Measurements from ENCODE around the gene KIF13A.
"Not testable (repeated sequence)": the region's sequence is repeated elsewhere in the genome, so short reads cannot be mapped to it uniquely, and the experiment has no call there.

The KIF13A gene

DNA sequence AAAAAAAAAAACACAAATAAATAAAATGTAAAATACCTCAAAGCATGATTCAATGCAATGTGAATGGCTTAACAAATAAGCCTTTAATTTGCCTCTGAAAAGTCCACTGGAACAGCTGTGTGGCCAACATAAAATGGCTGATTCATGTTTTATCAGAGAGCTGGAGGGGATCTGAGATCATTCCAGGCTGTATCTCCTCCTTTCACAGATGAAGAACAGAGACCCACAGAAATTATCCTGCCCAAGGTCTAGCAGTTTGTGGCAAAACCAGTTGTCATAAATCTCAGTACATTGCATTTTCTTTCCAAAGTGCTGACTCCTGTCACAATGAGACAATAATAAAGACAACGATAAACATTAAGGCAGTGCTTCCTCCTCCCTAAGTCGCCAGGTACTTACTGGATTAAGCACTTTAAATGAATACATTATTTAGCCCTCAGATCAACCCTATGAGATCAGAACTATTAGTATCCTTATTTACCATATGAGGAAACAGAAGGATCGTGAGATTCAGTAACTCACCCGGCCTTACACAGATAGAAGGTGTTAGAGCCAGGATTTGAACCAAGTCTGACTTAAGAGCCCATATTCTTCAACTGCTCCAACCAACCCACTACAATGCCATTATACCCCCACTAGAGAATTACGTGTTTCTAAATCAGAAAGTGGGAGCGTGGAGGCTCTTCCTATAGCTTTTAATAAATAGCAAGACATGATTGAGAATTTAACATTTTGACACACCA, 118.3 kb downstream of the KIF13A start:
- DNase-seq = no peak

DNA sequence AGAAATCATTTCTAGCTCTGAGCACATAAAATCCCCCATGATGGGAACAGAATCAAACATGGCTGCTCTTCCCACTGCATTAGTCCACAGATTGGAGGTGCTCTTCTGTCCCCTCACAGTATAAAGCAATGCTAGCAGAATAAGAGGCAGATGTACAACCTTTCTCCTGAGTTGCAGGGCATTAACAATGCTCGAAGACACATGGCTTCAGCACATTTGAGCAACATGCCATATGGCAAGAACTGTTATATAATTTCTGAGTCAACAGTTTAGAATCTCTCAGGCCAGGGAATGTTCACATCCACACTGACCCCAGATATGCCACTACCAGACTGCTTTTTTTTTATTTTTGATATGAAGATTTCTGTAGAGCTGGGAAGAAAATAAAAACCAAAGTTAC, 119.6 kb downstream of the KIF13A start:
- no peak for DNase-seq

DNA sequence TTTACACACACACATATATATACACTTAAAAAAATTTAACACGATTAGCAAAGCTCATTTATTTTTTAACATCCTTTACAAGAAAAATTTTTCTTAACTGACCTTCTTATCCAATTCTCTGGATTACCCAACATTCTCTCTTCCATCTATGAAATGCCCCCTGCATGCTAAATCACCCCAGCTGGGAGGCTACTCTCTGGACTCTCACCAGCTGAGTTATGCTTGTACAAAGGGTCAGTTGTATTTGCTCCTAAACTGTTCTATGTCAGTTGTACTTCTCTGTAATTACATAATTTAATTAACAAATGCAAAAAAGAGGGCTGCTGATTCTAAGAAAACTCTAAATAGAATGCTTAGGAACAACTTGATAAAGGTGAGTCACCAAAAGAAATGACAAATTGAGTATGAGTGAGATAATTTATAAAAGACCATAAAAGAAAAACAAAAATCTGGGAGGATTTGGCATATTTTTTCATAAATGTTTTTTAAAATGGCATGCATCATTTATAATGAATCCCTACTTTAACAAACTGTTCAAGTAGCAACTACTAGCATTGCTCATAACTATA, 120.5 kb downstream of the KIF13A start:
- DNase-seq = no peak

DNA sequence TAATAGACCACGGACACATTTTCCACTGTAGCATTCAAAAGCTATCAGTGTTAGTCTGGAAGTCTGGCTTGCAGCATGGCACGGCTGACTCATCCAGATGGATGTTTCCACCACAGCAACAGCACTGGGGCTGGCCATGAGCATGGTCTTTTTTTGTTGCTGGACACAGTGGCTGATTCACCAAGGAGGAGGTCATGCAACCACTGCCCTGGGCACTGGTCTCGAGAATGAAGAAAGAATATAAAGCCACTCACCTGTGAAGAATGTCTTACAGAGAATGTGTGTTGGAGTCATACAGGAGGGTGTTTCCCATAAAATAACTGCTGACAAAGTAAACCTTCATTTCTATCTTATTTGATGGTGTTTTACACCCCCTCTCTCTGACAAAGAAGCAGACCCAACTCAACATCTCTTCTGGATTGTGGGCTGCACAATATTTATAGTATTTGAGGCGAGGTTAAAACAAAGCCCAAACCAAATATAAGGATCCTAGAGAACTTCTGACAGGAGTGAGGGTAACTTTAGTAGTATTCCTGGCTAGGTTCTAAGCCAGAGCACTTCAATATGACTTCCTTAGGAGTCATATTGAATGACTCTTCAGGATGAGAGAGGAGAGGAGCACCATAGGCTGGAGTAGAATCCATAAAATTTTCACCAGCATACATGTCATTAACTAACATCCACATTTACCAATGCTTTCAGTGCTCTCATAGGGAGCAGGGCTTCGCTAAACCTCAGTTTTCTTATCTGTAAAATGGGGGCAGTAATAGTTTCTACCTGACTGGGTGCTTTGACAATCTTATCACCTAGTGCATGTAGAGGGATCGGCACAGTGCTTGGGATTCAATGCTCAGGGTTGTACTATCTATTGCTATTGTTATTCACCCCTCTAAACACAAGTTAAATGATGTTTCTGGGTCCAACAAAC, 121.4 kb downstream of the KIF13A start:
- DNase-seq = no peak

DNA sequence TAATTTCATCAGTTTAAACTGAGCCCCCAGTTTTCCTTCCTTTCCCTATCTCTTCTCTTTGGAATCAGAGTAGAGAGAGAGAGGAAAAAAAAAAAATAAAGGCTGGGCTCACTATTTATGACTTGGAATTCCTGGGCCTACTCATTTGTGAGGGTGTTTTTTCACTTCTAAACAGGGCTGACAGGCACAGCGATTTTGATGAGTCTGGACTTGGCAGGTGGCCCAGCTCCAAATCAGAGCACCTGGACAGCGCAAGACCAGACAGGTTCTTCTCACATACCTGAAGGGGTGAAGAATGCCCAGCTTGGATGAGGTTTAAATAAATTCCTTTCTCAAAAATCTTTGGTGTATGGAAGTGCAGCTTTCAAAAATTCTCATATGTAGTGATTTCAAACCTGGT, 122.2 kb downstream of the KIF13A start:
- no peak for DNase-seq

DNA sequence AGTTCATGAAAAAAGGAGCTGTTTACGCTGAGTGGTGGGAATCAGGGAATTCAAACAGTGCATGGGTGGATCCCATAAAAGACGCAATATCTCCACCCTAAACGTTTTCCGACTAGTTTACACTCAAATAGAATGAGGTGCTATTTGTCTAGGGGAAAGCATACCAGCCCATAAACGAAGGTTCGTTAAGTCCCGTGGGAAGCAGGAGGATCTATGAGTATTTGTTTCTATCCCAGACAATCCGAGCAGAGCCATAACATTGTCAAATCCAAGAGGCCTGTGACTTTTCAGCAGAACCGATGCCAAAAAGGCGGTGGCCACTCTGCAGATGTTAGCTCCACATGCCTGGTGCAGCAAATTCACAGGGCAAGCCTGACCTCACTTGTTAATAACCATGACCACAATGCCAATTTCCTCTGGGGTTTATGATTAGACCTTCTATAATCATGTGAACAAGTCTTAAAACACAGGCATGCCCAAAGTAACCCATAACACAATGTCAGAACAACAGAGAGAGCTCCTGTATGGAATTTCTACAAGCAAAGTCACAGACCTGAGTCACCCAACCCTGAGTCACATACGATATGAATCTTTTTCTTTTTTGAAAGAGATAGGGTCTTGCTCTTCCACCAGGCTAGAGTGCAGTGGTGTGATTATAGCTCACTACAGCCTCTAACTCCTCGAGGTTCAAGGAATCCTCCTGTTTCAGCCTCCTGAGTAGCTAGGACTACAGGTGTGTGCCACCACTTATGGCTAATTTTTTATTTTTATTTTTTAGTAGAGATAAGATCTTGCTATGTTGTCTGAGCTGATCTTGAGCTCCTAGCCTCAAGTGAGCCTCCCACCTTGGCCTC, 123.3 kb downstream of the KIF13A start:
- no peak for DNase-seq

DNA sequence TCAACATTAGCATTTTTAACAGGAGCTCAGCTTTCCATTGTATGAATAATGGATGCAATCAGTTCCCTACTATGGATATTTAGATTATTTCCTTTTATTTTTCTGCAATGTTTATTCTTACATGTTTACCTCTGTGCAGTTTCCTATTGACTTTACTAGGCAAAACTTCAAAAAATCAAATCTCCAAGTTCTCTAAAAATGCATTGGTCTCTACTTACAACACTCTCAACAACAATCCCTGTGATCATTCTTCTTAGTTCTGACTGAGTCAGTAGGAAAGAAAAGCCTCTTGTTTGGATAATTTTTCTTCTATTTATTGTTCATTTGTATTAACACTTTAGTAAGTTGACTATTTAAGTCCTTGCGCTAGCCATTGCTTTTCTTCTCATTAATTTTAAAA, 126.1 kb downstream of the KIF13A start:
- DNase-seq = no peak

DNA sequence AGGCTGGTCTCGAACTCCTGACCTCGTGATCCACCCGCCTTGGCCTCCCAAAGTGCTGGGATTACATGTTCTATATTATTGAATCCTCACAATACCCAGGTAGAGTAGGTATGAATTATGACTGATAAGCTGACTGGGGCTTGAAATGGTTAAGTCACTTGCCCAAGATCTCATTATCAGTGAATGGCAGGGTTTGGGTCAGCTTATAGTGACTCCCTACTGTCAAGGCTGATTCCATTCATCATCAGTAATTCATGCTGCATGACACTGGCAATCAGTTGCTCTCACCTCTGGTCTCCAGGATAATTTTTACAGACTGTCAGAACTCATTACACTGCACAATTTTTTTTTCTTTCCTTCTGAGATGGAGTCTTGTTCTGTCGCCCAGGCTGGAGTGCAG, 127.6 kb downstream of the KIF13A start:
- no peak for DNase-seq

DNA sequence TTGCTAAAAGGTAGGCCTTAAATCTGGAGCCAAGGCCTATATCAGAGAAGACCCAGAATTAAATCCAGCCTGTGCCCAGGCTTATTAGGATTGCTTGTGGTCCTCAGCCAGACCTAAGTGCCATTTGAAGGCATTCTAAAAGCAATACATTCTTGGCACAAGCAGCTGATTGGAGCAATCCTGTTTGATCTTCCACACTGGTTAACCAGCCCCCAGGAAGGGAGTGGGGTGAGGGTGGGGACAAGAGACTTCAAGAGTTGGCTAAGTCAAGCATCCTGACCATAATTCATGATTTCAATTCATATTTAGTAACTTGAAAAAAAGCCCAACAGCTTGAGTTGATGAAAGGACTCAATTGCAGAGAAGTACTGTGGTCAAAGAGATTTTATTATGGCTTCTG, 128.9 kb downstream of the KIF13A start:
- no peak for DNase-seq

DNA sequence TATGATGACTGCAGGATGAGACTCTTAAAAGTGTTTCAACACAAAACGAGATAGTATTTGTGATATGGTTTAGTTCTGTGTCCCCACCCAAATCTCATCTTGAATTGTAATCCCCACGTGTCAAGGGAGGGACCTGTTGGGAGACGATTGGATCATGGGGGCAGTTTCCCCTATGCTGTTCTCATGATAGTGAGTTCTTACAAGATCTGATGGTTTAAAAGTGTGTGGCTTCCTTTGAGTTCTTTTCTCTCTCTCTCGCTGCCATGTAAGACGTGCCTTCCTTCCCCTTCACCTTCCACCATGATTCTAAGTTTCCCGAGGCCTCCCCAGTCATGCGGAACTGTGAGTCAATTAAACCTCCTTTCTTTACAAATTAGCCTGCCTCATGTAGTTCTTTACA, 130.2 kb downstream of the KIF13A start:
- not testable (repeated sequence) for DNase-seq

DNA sequence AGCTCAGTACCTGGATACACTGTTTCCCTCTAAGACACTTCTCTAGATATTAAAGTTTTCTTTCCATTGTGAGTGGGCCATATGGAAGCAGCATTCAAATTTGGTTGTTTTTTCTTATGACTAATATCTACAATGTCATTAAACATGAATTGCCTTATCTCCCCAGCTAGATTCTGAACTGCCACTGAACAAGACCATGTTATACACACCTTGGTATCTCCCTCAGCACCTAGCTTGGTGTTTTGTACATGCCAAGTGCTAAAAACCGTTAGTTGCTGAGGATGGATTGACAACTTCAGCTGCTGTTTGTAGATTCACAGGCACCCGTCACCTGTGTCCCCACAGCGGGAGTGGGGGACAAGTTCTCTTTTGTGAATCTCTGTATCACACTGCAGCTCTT, 131.1 kb downstream of the KIF13A start:
- no peak for DNase-seq

DNA sequence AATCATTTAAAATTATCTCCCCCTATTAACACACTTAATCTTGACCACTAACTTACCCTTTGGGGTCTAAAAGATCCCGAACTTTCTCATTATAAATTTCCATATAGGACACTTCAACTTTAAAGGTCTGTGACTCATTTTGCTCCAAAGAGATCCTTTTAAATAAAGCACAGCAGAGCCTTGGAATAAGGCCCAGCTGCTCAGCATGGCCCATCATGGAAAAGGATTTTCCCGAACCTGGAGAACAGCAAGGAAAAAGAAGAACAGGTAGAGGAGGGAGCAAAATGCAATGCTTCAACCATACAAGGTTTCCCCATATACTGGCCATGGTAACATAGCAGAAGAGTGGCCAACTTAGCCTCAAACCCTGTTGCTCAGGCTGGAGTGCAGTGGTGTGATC, 132.1 kb downstream of the KIF13A start:
- no peak for DNase-seq

DNA sequence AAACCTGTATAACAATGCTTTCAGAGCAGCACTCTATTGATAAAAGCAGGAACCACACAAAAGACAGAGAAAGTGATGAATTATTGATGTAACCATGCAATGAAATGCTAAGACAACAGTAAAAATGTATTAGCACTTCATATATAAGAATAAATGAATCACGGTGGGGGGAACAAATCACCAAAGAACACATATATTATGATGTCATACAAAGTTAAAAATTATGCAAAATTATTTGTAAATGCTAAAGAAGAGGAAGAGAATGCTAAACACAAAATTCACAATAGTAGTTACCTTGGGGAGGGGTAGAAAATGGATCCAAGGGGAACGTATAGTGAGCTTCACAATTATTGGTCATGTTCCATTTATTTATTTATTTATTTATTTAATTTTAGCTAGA, 133.9 kb downstream of the KIF13A start:
- no peak for DNase-seq

DNA sequence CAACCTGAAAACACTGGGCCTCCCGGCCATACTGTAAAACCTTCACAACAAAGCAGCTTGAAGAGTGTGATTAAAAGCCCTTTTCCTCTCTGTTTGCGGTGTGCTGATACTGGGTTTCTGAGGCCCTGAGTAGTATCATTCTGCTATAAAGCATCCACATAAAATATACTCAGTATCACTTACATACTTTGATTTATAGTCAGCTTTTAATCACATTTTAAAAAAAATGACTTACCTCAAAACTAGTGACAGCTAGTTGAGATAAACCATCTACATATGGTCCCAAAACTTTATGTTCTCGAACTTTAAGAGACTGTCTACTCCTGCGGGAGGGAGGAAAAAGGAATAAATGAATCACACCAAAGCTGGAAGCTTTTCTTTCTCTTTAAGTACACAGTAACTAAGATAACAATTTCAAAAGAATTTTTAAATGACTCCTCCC, 135.7 kb downstream of the KIF13A start:
- DNase-seq = no peak

DNA sequence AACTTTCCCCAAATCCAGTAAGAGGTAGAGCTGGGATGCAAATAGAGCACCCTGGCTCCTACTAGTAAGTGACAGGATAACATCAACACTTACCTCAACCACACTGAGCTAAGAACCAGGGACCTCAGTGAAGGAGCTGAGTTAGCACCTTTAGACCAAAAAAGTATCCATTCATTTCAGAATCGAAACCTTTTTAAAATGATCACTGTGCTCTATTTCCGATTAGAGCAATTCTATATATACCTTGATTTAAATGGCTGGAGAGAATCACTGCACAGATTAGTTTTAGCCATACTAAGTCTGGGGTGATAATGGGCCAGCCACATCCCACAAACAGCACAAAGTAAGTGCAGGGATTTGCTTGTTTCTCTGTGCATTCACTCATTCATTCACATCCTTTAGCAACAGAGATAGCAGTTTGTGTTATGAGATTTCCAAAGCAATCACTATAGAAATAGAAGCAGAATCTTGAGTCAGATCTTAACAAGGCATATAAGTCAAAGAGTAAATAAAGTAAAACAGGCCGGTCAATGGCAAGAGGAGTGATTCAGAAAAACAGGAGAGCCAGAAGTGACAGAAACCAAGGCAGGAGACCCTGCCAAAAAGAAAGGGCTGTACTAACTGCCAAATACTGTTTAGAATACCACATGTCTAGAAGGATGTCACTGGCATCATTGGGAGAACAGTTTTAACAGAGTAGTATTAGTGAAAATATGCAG, 136.3 kb downstream of the KIF13A start:
- DNase-seq = no peak

DNA sequence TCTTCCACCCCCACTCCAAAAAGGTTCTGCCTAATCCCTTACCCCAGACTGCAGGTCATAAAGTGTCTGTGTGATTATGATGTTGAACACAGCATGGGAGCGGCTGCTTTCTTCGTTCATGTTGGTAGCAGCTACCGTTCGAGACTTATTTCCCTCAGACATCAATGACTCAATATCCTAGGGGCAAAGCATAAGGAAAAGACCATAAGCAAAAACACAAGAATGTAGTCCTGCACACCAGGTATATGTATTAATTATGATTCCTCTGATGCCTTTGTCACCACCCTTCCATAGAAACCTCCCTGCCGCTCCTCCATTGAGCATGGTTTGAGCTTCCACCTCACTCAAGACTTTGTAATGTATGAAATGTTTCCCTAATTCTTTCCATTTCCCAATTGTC, 137.2 kb downstream of the KIF13A start:
- no peak for DNase-seq

DNA sequence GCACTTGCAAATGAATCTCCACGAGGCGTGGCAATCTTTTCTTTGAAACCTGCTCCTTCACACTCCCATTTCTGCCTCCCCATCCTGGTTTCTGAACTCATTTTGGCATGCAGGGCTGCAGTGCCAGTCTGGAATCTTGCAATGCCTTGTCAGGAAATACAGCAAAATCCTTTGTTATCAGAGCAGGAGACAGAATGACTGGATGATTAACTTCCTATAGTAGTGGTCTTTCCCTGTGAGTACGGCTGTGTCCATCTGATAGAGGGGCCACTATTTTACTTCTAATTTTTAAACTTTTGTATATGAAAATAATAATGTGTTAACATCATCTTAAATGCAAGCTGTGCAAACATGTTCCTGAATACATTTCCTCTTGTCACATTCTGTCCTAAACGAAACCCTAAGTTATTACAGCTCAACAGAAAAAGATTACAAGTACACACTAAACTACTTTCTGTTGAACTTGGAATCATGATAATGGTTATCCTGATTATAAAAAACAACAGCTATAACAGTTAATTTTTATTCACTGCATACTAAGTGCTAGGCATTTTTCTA, 140.2 kb downstream of the KIF13A start:
- DNase-seq = no peak

DNA sequence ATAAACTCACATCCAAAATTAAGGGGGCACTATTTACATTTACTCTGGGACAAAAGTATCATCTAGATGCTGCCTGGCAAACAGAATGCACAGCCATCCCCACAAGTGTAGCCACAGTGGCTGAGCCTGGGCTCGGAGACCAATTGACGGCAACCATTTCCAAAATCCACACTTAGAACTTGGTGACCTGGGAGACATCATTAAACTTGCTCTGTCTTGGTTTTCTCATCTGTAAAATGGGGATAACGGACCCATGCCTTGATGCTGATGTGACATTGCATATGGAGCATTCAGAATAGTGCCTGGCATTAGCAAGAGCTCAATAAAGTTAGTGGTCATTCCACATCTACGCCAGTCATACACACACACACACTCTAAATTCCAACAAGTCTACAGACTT, 140.7 kb downstream of the KIF13A start:
- no peak for DNase-seq

DNA sequence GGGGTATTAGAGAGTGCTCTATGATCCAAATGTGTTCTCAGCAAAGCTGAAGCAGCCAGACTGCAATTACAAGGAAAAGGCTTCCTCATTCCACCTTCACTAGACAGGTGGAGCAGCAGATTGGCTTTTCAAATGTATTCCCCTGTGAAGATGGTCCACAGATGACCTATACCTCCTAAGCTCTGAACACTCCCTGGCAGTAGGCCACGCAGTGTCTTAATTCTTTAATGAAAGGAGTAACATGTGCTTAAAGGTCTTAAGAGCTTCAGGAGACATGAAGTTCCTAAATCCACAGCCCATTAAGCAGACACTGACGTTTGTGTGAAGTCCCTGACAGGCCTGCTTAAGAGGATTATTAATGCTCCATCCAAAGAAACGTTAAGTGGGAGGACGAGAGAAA, 141.8 kb downstream of the KIF13A start:
- no peak for DNase-seq

DNA sequence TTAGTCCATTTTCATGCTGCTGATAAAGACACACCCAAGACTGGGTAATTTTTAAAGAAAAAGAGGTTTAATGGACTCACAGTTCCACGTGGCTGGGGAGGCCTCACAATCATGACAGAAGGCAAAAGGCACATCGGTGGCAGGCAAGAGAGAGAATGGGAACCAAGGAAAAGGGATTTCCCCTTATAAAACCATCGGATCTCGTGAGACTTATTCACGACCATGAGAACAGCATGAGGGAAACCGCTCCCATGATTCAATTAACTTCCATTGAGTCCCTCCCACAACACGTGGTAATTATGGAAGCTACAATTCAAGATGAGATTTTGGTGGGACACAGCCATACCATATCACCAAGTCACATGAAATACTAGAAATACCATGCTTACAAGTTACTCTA, 142.5 kb downstream of the KIF13A start:
- not testable (repeated sequence) for DNase-seq

DNA sequence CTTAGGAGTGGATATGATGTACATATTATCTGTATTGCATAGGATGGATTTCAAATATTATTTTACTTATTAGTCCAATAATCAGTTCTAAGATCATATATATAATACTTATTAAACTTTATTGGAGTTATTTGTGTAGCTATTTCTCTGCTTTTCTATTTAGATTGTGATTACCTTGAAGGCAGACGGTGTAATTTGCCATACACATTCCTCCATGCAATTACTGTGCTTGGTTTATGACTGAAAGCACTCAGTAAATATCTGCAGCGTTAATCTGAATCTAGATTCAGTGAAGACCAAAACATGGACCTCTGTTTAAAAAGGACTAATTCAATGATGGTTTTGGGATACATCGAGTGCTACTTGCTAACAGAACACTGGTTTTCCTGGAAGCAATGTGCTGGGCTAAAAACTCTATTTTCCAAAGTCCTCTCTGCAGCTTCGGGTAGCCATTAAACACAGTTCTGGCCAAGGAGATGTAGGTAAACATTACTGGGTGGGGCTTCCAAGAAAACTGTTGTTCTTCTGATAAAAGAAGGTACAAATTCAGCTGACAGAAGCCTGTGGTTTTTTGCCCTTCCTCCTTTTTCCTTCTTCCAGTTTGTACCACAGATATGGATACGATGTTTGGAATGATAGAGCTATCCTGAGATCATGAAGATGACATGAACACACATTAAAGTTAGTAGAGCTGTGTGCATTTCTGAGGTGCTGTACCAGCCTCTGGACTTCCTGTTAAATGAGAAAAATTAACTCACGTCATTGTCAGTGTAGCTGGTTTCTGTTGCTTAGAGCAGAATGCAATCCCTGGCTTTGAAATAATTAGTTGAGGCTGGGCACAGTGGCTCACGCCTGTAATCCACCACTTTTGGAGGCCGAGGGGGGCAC, 144.3 kb downstream of the KIF13A start:
- DNase-seq = no peak
